Naive thymus-derived CD4-positive, alpha-beta T cell (primary cell): ENCODE results near the gene CRNKL1. TPM values are rescaled to one million over a fixed set of nuclear protein-coding genes. Genes with fewer than 3 reads are reported as not detected.

Experiments used
- ATAC-seq: fragments of 150-1000 bp; cut with Tn5 transposase; 2 replicates; pipeline ENCODE4 v1.10.0; 2021; ENCODE audit warnings: mild to moderate bottlenecking, moderate library complexity
- CTCF ChIA-PET: fragments of 350-600 bp; sonication (Branson Sonifier 250); formaldehyde crosslinking; loops from one replicate; lab custom pipeline; 2021; ENCODE audit warnings: antibody characterized with exemption; lab: Charles Lee
- POLR2A ChIA-PET: fragments of 350-600 bp; sonication (Branson Sonifier 250); formaldehyde crosslinking; loops from one replicate; lab custom pipeline; 2021; ENCODE audit warnings: antibody characterized with exemption, inconsistent platforms; lab: Charles Lee
- DNase-seq, 9 donors: peaks; one replicate each; pipeline versions ENCODE4 v3.0.0 to v3.0.0-alpha.2; 2020 to 2022; ENCODE audit warnings: mixed read lengths in 1 of 9
- H3K27ac ChIP-seq: one replicate; pipeline ENCODE4 v1.7.0; 2013; ENCODE audit warnings: mild to moderate bottlenecking, low read depth, low read length, moderate library complexity
- H3K27me3 ChIP-seq, 2 donors: one replicate each; pipeline ENCODE4 v1.7.0; 2013; ENCODE audit warnings: low read length in 2 of 2, mild to moderate bottlenecking in 2 of 2, moderate library complexity in 2 of 2; ENCODE audit not compliant: control insufficient read depth in 2 of 2, insufficient read depth in 2 of 2
- H3K36me3 ChIP-seq, 3 experiments: 1 replicate in 2 of 3; 2 replicates in 1 of 3; pipeline ENCODE4 v1.7.0; 2013; ENCODE audit warnings: low read length in 3 of 3, mild to moderate bottlenecking in 3 of 3, moderate library complexity in 1 of 3; ENCODE audit not compliant: insufficient read depth in 3 of 3, control insufficient read depth in 2 of 3
- H3K4me1 ChIP-seq, 2 donors: one replicate each; pipeline ENCODE4 v1.7.0; 2013; ENCODE audit warnings: low read length in 2 of 2, mild to moderate bottlenecking in 2 of 2, moderate library complexity in 1 of 2; ENCODE audit not compliant: control insufficient read depth in 2 of 2, insufficient read depth in 2 of 2
- H3K4me3 ChIP-seq: 2 replicates; pipeline ENCODE4 v1.7.0; 2013; ENCODE audit warnings: mild to moderate bottlenecking, low read length
- H3K9me3 ChIP-seq, 3 experiments: 1 replicate in 2 of 3; 2 replicates in 1 of 3; pipeline ENCODE4 v1.7.0; 2013; ENCODE audit warnings: low read length in 3 of 3; ENCODE audit not compliant: control insufficient read depth in 2 of 3
- H3K27ac Mint-ChIP-seq, 9 donors: one replicate each; pipeline ENCODE4 v1.8.0; 2020 to 2022; ENCODE audit warnings: mixed read lengths in 9 of 9, mild to moderate bottlenecking in 8 of 9, moderate library complexity in 5 of 9, inconsistent platforms in 2 of 9
- H3K27me3 Mint-ChIP-seq, 5 donors: one replicate each; pipeline ENCODE4 v1.8.0; 2021 to 2022; ENCODE audit warnings: mixed read lengths in 5 of 5, mild to moderate bottlenecking in 1 of 5
- H3K36me3 Mint-ChIP-seq, 5 donors: one replicate each; pipeline ENCODE4 v1.8.0; 2020 to 2022; ENCODE audit warnings: mixed read lengths in 5 of 5, mild to moderate bottlenecking in 3 of 5, inconsistent platforms in 1 of 5
- H3K4me1 Mint-ChIP-seq, 7 donors: one replicate each; pipeline ENCODE4 v1.8.0; 2020 to 2022; ENCODE audit warnings: mixed read lengths in 7 of 7, mild to moderate bottlenecking in 3 of 7, inconsistent platforms in 1 of 7
- H3K4me3 Mint-ChIP-seq, 10 donors: one replicate each; pipeline ENCODE4 v1.8.0; 2020 to 2022; ENCODE audit warnings: mild to moderate bottlenecking in 10 of 10, mixed read lengths in 10 of 10, moderate library complexity in 6 of 10, inconsistent platforms in 2 of 10
- H3K9me3 Mint-ChIP-seq, 11 donors: one replicate each; pipeline ENCODE4 v1.8.0; 2020 to 2022; ENCODE audit warnings: mixed read lengths in 11 of 11, mild to moderate bottlenecking in 4 of 11, inconsistent platforms in 1 of 11, moderate library complexity in 1 of 11
- intact Hi-C, 2 donors: fragments of 100-400 bp; cut with micrococcal nuclease; formaldehyde crosslinking; loops; one replicate each; pipeline ENCODE4 v1.15.1; 2023
- polyA plus RNA-seq, 2 donors: library from polyadenylated mRNA; unstranded; fragments of 300-500 nt; fragmentation: Illumina TruSeq; gene quantifications; one replicate each; pipeline ENCODE4 v1.2.3, GENCODE V29; 2021
- total RNA-seq, 6 experiments: library from RNA in 5 of 6; stranded (reverse) in 5 of 6; gene quantifications; 1 replicate in 5 of 6; 2 replicates in 1 of 6; pipeline ENCODE4 v1.2.3 and lab custom pipeline; 2021 to 2026

The CRNKL1 gene
- total and polyA plus RNA-seq, 7 experiments from 2014 or later: 9.1 to 32.1 (median 20.2) TPM

DNA sequence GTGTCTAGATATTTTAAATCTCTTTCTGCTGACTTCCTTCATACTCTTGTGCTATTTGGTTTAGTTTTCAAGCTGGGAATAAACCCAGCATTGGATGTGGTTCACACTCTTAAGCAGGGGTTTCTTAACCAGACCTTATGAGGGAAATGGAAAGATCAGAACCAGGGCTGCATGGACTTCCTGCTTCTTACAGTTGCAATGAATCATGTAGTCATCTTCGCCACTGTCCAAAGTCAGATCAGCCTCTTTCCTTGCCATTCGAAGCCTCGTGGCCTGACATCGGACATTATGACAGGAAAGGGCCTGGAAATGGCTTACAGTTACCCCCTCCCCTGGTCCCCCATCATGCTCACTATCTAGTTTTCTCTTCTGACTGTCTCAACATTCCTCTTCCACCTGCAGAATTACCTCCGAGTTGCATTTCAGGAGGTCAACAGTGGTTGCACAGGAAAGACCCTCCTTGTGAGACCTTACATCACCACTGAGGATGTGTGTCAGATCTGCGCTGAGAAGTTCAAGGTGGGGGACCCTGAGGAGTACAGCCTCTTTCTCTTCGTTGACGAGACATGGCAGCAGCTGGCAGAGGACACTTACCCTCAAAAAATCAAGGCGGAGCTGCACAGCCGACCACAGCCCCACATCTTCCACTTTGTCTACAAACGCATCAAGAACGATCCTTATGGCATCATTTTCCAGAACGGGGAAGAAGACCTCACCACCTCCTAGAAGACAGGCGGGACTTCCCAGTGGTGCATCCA is 51.9 kb downstream of the CRNKL1 start:
- no peak overlapping the region for H3K27ac ChIP-seq
- no peaks in the 10 kb centered on the region for H3K9me3 Mint-ChIP-seq
- H3K27ac Mint-ChIP-seq: no peak overlapping the region
- intact Hi-C loops: no loop called here
- peaks cover 33 to 48% (median 43%) of the 10 kb centered on the region in 5 donors for H3K27me3 Mint-ChIP-seq
- ATAC-seq (no peak), DNase-seq (no peak)
- peaks cover 0 to 7% of the 10 kb centered on the region in 2 donors for H3K4me1 ChIP-seq
- no peaks in the 10 kb centered on the region for H3K9me3 ChIP-seq
- peaks cover 12 to 20% (median 15%) of the 10 kb centered on the region in 7 donors for H3K4me1 Mint-ChIP-seq
- H3K36me3 Mint-ChIP-seq: peaks cover 0 to 3% (median 0%) of the 10 kb centered on the region in 5 donors
- CTCF ChIA-PET: no interaction called here
- no peak overlapping the region for H3K4me3 Mint-ChIP-seq
- H3K27me3 ChIP-seq: peaks cover 0 to 3% of the 10 kb centered on the region in 2 donors
- POLR2A ChIA-PET: no interaction called here
- H3K4me3 ChIP-seq: no peak overlapping the region
- H3K36me3 ChIP-seq: no peaks in the 10 kb centered on the region

GRCh38 chr20:19998990-19999705 is 53.1 kb downstream of the CRNKL1 start:
- intact Hi-C loops: loop anchor here in 1 of 2 donors (10.0 kb wide), 1 partner anchor 214 kb away; no protein-coding TSS in a partner anchor
- Mint-ChIP-seq H3K4me3 (no peak overlapping the region), H3K9me3 (no peaks in the 10 kb centered on the region), H3K4me1 (peaks cover 12 to 19% (median 15%) of the 10 kb centered on the region in 7 donors), H3K36me3 (peaks cover 0 to 3% (median 0%) of the 10 kb centered on the region in 5 donors), H3K27me3 (peaks cover 31 to 44% (median 40%) of the 10 kb centered on the region in 5 donors), H3K27ac (no peak overlapping the region)
- Histone ChIP-seq H3K36me3 (no peaks in the 10 kb centered on the region), H3K9me3 (no peaks in the 10 kb centered on the region), H3K27ac (no peak overlapping the region), H3K27me3 (peaks cover 0 to 3% of the 10 kb centered on the region in 2 donors), H3K4me1 (peaks cover 0 to 6% of the 10 kb centered on the region in 2 donors), H3K4me3 (no peak overlapping the region)
- DNase-seq (no peak), ATAC-seq (no peak)
- POLR2A ChIA-PET: interaction anchor here (0.6 kb wide), 1 partner anchor 1585 kb away, joined by 7 read pairs; no protein-coding TSS in a partner anchor
- CTCF ChIA-PET: no interaction called here

DNA sequence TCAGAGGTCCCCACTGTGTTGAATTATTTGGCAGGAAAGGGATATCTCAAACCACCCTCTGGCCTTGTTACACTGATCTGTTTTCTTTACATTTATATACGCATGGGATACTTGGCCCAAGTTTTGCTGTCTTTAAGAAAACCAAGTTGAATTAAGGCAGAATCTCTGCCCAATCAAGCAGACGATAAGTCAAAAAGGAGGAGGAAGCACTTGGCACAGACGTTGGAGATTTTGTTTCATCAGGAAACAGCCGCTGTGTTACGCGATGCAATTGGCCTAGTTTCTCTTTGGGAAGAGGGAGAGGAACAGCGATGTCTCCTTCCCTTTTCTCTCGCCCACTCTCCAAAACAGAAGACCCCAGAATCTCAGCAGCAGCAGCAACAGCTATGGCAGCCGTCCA is 55.3 kb downstream of the CRNKL1 start:
- no peak for ATAC-seq
- H3K27ac ChIP-seq: no peak overlapping the region
- intact Hi-C loops: loop anchor here in 1 of 2 donors (10.0 kb wide), 1 partner anchor 212 kb away; no protein-coding TSS in a partner anchor
- Mint-ChIP-seq H3K9me3 (no peaks in the 10 kb centered on the region), H3K4me3 (no peak overlapping the region), H3K27me3 (peaks cover 17 to 24% (median 22%) of the 10 kb centered on the region in 5 donors), H3K27ac (no peak overlapping the region), H3K4me1 (peaks cover 0 to 4% (median 0%) of the 10 kb centered on the region in 7 donors), H3K36me3 (no peaks in the 10 kb centered on the region)
- no peak overlapping the region for H3K4me3 ChIP-seq
- DNase-seq: no peak
- no peaks in the 10 kb centered on the region for H3K9me3 ChIP-seq
- no peaks in the 10 kb centered on the region for H3K27me3 ChIP-seq
- H3K36me3 ChIP-seq: no peaks in the 10 kb centered on the region
- CTCF ChIA-PET: no interaction called here
- POLR2A ChIA-PET: no interaction called here
- no peaks in the 10 kb centered on the region for H3K4me1 ChIP-seq

- Mint-ChIP-seq H3K4me3 (no peak overlapping the region), H3K27me3 (peaks cover 14 to 21% (median 17%) of the 10 kb centered on the region in 5 donors), H3K27ac (no peak overlapping the region), H3K9me3 (no peaks in the 10 kb centered on the region), H3K4me1 (peaks cover 0 to 3% (median 0%) of the 10 kb centered on the region in 7 donors), H3K36me3 (no peaks in the 10 kb centered on the region)
- ATAC-seq (no peak), DNase-seq (no peak)
- H3K36me3 ChIP-seq: no peaks in the 10 kb centered on the region
- intact Hi-C loops: loop anchor here in 1 of 2 donors (10.0 kb wide), 1 partner anchor 211 kb away; no protein-coding TSS in a partner anchor
- H3K27ac ChIP-seq: no peak overlapping the region
- CTCF ChIA-PET: no interaction called here
- POLR2A ChIA-PET: no interaction called here
- H3K27me3 ChIP-seq: no peaks in the 10 kb centered on the region
- H3K9me3 ChIP-seq: no peaks in the 10 kb centered on the region
- H3K4me1 ChIP-seq: no peaks in the 10 kb centered on the region
- H3K4me3 ChIP-seq: no peak overlapping the region
Measured at GRCh38 chr20:19996222-19996621, 56.0 kb downstream of the CRNKL1 start.

- peaks cover 0 to 3% (median 0%) of the 10 kb centered on the region in 7 donors for H3K4me1 Mint-ChIP-seq
- ChIA-PET POLR2A (no interaction called here), CTCF (no interaction called here)
- no peaks in the 10 kb centered on the region for H3K36me3 Mint-ChIP-seq
- Histone ChIP-seq H3K36me3 (no peaks in the 10 kb centered on the region), H3K4me3 (no peak overlapping the region), H3K27me3 (no peaks in the 10 kb centered on the region), H3K27ac (no peak overlapping the region), H3K9me3 (no peaks in the 10 kb centered on the region), H3K4me1 (no peaks in the 10 kb centered on the region)
- peak; percentile 75 for ATAC-seq
- peaks cover 8 to 17% (median 13%) of the 10 kb centered on the region in 5 donors for H3K27me3 Mint-ChIP-seq
- no peak overlapping the region for H3K4me3 Mint-ChIP-seq
- H3K27ac Mint-ChIP-seq: no peak overlapping the region
- peak in 5 of 9 donors; percentile 10 to 26 (median 17) for DNase-seq
- intact Hi-C loops: loop anchor here (1.0 to 10.0 kb wide), 3 partner anchors 210 to 303 kb away; no protein-coding TSS in a partner anchor
- H3K9me3 Mint-ChIP-seq: no peaks in the 10 kb centered on the region
Measured at GRCh38 chr20:19995220-19995863, 56.9 kb downstream of the CRNKL1 start.

GRCh38 chr20:19993958-19994669 is 58.2 kb downstream of the CRNKL1 start:
- Histone ChIP-seq H3K27ac (no peak overlapping the region), H3K9me3 (no peaks in the 10 kb centered on the region), H3K4me3 (no peak overlapping the region), H3K4me1 (no peaks in the 10 kb centered on the region), H3K27me3 (no peaks in the 10 kb centered on the region), H3K36me3 (no peaks in the 10 kb centered on the region)
- DNase-seq: no peak
- peaks cover 4 to 17% (median 8%) of the 10 kb centered on the region in 5 donors for H3K27me3 Mint-ChIP-seq
- ChIA-PET POLR2A (no interaction called here), CTCF (no interaction called here)
- no peaks in the 10 kb centered on the region for H3K36me3 Mint-ChIP-seq
- no peak overlapping the region for H3K27ac Mint-ChIP-seq
- no peak for ATAC-seq
- H3K9me3 Mint-ChIP-seq: no peaks in the 10 kb centered on the region
- intact Hi-C loops: loop anchor here in 1 of 2 donors (10.0 kb wide), 1 partner anchor 209 kb away; no protein-coding TSS in a partner anchor
- peaks cover 0 to 3% (median 0%) of the 10 kb centered on the region in 7 donors for H3K4me1 Mint-ChIP-seq
- H3K4me3 Mint-ChIP-seq: no peak overlapping the region
